ENCODE results near the gene GSX2. TPM values are rescaled to one million over a fixed set of nuclear protein-coding genes. Genes with fewer than 3 reads are reported as not detected.

The GSX2 gene
- total RNA-seq, 1 donor from 2014 or later: not detected

DNA sequence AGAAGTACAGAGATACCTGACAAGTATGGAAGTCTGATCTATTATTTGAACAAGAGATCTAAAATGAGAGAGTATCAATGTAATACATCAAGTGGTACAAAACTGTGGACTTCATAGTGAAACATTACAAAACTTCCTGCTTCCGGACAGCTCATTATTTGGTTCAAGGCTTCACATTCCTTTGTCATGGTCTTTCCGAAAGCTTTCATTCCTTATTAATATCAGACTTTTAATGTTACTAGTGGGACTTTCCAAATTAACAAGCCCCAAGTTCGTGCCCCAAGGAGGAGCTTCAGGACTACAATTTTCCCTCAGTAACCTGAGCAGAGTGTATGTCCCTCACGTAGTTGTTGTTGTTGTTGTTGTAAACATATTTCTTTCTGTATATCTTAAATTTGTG is 36.7 kb upstream of the GSX2 start:
- TF ChIP-seq, protein P1, sequence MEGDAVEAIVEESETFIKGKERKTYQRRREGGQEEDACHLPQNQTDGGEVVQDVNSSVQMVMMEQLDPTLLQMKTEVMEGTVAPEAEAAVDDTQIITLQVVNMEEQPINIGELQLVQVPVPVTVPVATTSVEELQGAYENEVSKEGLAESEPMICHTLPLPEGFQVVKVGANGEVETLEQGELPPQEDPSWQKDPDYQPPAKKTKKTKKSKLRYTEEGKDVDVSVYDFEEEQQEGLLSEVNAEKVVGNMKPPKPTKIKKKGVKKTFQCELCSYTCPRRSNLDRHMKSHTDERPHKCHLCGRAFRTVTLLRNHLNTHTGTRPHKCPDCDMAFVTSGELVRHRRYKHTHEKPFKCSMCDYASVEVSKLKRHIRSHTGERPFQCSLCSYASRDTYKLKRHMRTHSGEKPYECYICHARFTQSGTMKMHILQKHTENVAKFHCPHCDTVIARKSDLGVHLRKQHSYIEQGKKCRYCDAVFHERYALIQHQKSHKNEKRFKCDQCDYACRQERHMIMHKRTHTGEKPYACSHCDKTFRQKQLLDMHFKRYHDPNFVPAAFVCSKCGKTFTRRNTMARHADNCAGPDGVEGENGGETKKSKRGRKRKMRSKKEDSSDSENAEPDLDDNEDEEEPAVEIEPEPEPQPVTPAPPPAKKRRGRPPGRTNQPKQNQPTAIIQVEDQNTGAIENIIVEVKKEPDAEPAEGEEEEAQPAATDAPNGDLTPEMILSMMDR (IDR thresholded peaks at IDR 0.05): no peak

DNA sequence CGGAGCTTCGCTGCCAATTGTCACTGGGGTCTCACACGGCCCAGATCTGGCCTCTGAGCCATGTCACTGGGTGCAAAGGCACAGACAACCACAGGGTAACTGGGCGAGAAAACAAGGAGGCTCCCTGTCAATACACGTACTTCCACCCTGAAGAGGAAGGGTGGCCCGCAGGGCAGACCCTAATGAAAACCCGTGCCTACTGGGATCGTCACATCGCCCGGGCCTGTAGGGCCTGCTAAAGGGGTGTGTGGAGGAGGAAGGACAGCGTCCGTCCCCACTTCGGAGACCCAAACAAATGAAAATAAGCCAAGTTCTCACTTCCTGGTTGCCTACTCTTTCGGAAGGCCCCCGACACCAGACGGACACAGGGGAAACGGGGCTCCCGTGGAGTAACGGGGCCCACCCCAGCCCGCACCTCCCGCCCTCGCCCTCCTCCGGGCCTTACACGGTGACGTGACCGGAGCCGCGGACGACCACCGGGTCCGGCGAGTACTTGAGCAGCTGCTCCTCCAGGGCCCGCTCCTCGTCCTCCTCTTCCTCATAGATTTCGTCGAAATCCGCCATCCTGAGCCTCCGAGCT is 36.1 kb upstream of the GSX2 start:
- TF ChIP-seq, protein P1 (IDR thresholded peaks at IDR 0.05): no peak
- DNase-seq (ENCODE audit: low spot score in 2 of 2): peak in 1 of 2 donors; percentile 75
- no peaks in the 10 kb centered on the region for H3K27me3 ChIP-seq
- H3K27ac ChIP-seq: peak overlapping the region; percentile 94 to 96
- H3K36me3 ChIP-seq: no peaks in the 10 kb centered on the region
- H3K4me1 ChIP-seq: peaks cover 0 to 42% of the 10 kb centered on the region in 2 donors
- no peaks in the 10 kb centered on the region for H3K9me3 ChIP-seq
- intact Hi-C loops (cut with DNase I): loop anchor here (1.0 to 10.0 kb wide), 6 partner anchors 17 to 1349 kb away; partner anchors contain the start of gene SCFD2
- H3K4me3 ChIP-seq: peak overlapping the region; percentile 90 to 99

More for the DNA sequence above, 36.7 kb upstream of the GSX2 start:
- intact Hi-C loops (cut with DNase I): loop anchor here (10.0 kb wide), 2 partner anchors 698 to 1348 kb away; partner anchors contain the start of gene SCFD2
- peak overlapping the region; percentile 94 to 96 for H3K27ac ChIP-seq
- H3K27me3 ChIP-seq: no peaks in the 10 kb centered on the region
- no peaks in the 10 kb centered on the region for H3K9me3 ChIP-seq
- peak overlapping the region; percentile 90 to 99 for H3K4me3 ChIP-seq
- no peak for DNase-seq (ENCODE audit: low spot score in 2 of 2)
- peaks cover 0 to 45% of the 10 kb centered on the region in 2 donors for H3K4me1 ChIP-seq
- H3K36me3 ChIP-seq: no peaks in the 10 kb centered on the region

DNA sequence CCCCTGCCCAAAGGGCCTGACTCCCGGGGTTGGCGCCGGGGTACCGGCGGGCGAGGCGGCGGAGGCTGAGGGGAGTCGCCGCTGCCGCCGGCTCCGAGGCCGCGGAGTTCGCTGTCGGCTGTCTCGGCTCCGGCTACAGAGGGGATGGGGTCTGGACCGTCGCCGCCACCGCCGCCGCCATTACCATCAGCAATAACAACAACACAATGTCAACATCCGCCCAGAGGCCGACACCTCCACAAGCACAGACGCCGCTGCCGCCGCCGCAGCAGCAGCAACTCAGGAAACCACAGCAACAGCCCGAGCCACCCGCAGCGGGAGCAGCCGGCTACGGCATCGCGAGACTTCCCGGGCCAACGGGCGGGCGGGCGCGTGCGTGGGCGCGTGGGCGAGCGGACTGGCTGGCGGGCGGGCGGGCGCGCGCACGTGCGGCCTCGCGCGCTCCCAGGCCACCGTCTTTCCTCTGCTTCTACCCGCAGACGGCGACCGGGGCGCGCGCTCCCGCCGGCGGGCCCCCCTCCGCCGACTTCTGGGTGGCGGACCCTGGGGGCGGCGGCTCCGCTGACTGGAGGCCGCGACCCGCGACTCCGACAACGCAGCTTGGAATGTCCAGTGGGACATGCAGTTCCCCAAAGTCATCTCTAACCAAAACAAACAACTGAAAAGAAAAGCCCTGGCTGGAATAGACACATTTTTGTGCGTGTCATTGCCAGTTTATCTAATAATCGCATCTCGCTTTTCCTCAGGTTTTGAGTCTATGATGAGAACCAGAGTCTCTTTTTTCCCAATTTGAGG is 35.4 kb upstream of the GSX2 start, which contains the start of gene CHIC2:
CHIC2 (minus strand) TSS at position 289 of the 795 bp plus-strand sequence. CDS start 305 bp downstream, outside the sequence.
- Histone ChIP-seq H3K27me3 (no peaks in the 10 kb centered on the region), H3K36me3 (no peaks in the 10 kb centered on the region), H3K27ac (peak within 1 kb of the TSS; percentile 94 to 96), H3K9me3 (no peaks in the 10 kb centered on the region), H3K4me3 (peak within 1 kb of the TSS; percentile 90 to 99), H3K4me1 (peaks cover 0 to 36% of the 10 kb centered on the region in 2 donors)
- intact Hi-C loops (cut with DNase I): loop anchor here (1.0 to 10.0 kb wide), 7 partner anchors 17 to 1350 kb away; partner anchors contain the start of gene SCFD2
- TF ChIP-seq, protein P1 (IDR thresholded peaks at IDR 0.05): no peak
- peak; percentile 83 to 97 for DNase-seq (ENCODE audit: low spot score in 2 of 2)

DNA sequence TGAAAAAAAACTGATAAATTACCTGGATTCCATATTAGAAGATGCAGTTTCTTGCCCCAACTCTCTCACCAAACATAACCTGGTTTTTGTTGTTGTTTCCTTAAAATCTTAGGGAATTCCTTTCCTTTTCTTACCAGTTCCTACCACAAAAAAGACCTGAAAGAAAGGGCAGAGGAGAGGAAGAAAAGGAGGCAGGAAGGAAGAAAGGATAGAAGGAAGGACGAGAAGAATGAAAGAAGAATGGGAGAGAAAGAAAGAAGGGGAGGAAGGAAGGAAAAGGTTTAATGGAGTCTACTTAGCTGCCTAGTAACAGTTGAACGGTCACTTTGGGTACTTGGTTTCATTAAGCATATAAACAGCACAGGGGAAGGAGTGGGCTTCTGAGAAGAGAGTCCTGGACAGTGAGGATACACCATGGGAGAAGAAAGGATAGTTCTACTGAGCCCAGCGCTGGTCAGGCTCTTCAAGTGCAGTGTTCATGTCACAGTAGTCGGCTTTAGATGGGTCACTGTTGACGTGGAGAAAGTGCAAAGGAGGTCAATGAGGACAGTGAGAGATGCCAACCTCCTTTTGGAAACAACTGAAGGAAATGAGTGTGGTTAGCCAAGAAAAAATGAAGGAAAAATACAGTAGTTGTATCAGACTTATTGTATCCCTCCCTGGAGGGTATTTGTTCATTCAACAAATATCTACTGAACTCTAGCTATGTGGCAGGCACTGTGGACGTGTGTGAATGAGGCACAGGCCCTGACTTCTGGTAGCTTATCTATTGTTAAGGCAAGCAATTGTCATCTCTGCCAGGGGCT is 34.5 kb upstream of the GSX2 start:
- Histone ChIP-seq H3K4me3 (peak overlapping the region; percentile 90 to 99), H3K27ac (peak overlapping the region; percentile 94 to 96), H3K4me1 (peaks cover 0 to 31% of the 10 kb centered on the region in 2 donors), H3K9me3 (no peaks in the 10 kb centered on the region), H3K36me3 (no peaks in the 10 kb centered on the region), H3K27me3 (no peaks in the 10 kb centered on the region)
- intact Hi-C loops (cut with DNase I): loop anchor here (2.0 to 10.0 kb wide), 5 partner anchors 97 to 1351 kb away; partner anchors contain the start of gene SCFD2
- TF ChIP-seq, protein P1 (IDR thresholded peaks at IDR 0.05): no peak
- DNase-seq (ENCODE audit: low spot score in 2 of 2): peak in 1 of 2 donors; percentile 71

DNA sequence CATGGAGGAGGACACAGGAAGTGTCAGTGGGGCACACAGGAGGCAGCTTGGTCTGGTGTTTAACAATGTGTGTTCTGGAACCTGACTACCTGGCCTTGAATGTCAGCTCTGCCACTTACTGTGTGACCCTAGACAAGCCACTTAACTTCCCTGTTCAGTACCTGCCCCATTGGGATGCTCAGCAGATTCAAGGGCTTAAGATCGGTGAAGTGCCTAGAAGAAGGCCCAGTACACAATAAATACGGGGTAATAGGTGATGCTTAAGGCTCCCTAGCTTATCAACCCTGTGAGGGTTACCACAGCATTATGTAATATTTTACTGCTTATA is 33.9 kb upstream of the GSX2 start:
- Histone ChIP-seq H3K36me3 (no peaks in the 10 kb centered on the region), H3K4me1 (peaks cover 0 to 26% of the 10 kb centered on the region in 2 donors), H3K27ac (peak overlapping the region; percentile 94 to 96), H3K4me3 (no peak overlapping the region), H3K9me3 (no peaks in the 10 kb centered on the region), H3K27me3 (no peaks in the 10 kb centered on the region)
- TF ChIP-seq, protein P1 (IDR thresholded peaks at IDR 0.05): no peak
- intact Hi-C loops (cut with DNase I): loop anchor here (5.0 to 10.0 kb wide), 3 partner anchors 96 to 1351 kb away; partner anchors contain the start of gene SCFD2
- DNase-seq (ENCODE audit: low spot score in 2 of 2): no peak
